ENCODE measurements around the gene DDX55. TPM values are rescaled to one million over a fixed set of nuclear protein-coding genes. Genes with fewer than 3 reads are reported as not detected.

Gene DDX55
- total RNA-seq, 6 experiments from 2014 or later, result 13.4 to 18.4 (median 14.3) TPM

DNA sequence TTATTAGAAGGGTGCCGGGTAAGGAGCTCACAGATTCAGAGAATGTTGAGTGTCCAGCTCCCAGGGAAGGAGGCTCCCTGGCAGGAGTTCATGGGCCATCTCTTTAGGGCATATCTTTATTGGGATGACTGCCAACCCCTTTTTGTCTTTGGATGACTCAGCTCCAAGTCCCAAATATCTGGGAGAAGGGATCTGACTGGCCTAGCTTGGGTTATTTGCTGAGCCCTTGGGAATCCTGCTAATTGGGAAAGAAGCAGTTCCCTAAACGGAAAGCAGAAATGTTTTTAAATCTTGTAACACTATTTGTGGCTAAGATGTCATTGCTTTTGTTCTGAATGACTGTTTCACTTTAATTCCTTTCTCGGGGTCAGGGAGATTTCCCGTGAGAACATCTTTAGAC is 12.6 kb downstream of the DDX55 start:
- TF ChIP-seq, protein P1, sequence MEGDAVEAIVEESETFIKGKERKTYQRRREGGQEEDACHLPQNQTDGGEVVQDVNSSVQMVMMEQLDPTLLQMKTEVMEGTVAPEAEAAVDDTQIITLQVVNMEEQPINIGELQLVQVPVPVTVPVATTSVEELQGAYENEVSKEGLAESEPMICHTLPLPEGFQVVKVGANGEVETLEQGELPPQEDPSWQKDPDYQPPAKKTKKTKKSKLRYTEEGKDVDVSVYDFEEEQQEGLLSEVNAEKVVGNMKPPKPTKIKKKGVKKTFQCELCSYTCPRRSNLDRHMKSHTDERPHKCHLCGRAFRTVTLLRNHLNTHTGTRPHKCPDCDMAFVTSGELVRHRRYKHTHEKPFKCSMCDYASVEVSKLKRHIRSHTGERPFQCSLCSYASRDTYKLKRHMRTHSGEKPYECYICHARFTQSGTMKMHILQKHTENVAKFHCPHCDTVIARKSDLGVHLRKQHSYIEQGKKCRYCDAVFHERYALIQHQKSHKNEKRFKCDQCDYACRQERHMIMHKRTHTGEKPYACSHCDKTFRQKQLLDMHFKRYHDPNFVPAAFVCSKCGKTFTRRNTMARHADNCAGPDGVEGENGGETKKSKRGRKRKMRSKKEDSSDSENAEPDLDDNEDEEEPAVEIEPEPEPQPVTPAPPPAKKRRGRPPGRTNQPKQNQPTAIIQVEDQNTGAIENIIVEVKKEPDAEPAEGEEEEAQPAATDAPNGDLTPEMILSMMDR (IDR thresholded peaks at IDR 0.05), result no peak
- no peaks in the 10 kb centered on the region for H3K9me3 Mint-ChIP-seq
- no peak overlapping the region for H3K4me3 Mint-ChIP-seq
- peaks cover 37% of the 10 kb centered on the region for H3K36me3 Mint-ChIP-seq (ENCODE audit: low read depth)
- H3K4me1 Mint-ChIP-seq (ENCODE audit: low read depth), result peaks cover 14% of the 10 kb centered on the region
- H3K27me3 Mint-ChIP-seq (ENCODE audit: insufficient read depth), result no peaks in the 10 kb centered on the region; the same call in 1 of the 2 replicates
- H3K27ac Mint-ChIP-seq, result peak overlapping the region; percentile 72
- DNase-seq, result peak; percentile 75

DNA sequence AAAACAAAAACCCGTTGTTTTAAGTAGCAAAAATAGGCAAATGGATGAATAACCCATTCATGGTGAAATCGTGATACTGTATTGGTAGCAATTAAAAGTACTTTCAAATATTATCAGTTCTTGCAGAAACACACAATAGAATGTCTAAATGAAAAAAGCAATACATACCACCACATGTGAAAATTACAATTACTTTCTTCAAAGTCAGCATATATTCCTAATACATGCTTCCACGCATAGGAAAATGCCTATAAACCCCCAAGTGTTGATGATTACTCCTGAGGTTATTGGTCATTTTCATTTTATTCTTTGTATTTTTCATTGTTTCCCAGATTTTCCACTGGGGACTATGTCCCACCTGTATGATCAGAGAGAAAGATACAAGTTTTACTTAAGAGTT is 15.2 kb downstream of the DDX55 start:
- DNase-seq, result no peak
- TF ChIP-seq, protein P1 (IDR thresholded peaks at IDR 0.05), result no peak
- H3K27ac Mint-ChIP-seq, result peak overlapping the region; percentile 24; the same call in 1 of the 2 replicates
- no peak overlapping the region for H3K4me3 Mint-ChIP-seq
- peaks cover 28% of the 10 kb centered on the region for H3K4me1 Mint-ChIP-seq (ENCODE audit: low read depth)
- H3K27me3 Mint-ChIP-seq (ENCODE audit: insufficient read depth), result peaks cover 3% of the 10 kb centered on the region; the same call in 1 of the 2 replicates
- no peaks in the 10 kb centered on the region for H3K9me3 Mint-ChIP-seq
- peaks cover 47% of the 10 kb centered on the region for H3K36me3 Mint-ChIP-seq (ENCODE audit: low read depth)

DNA sequence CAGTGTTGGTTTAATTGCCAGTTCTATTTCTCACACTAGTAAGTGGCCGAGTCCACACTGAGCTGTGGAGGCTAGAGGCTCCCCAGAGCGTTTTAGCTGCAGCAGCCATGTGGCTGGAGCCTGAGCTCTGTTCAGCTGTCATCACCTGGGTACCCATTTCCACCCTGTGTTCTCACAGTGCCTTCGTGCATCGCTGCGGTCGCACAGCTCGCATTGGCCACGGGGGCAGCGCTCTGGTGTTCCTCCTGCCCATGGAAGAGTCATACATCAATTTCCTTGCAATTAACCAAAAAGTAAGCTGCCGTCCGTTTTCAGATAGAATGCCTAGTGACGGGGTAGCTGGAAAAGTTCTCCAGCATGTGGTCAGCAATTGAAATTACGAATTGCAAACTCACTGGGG is 15.7 kb downstream of the DDX55 start:
- DNase-seq, result no peak
- Mint-ChIP-seq H3K27ac (no peak overlapping the region; the same call in 1 of the 2 replicates), H3K4me1 (ENCODE audit: low read depth) (peaks cover 28% of the 10 kb centered on the region), H3K4me3 (no peak overlapping the region), H3K9me3 (no peaks in the 10 kb centered on the region), H3K27me3 (ENCODE audit: insufficient read depth) (peaks cover 4% of the 10 kb centered on the region), H3K36me3 (ENCODE audit: low read depth) (peaks cover 43% of the 10 kb centered on the region)
- TF ChIP-seq, protein P1 (IDR thresholded peaks at IDR 0.05), result no peak

DNA sequence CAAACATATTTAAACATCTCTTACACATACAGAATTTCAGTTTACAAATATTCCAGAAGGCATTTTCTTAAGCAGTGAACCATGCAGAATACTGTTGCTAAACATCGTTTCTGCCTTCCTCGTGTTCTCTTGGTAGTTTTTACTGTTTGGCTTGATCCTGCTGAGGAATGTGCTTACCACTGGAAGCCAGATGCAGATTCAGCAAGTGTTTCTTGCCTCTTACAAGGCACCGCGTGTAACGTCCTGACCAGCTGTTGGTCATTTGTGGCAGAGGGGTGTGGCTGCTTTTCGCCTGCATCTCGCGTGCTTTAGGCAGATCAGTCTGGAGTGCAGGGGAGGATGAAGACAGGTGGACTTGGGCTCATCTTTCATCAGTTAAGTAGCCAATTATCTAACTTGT is 19.2 kb downstream of the DDX55 start:
- peaks cover 47% of the 10 kb centered on the region for H3K36me3 Mint-ChIP-seq (ENCODE audit: low read depth)

DNA sequence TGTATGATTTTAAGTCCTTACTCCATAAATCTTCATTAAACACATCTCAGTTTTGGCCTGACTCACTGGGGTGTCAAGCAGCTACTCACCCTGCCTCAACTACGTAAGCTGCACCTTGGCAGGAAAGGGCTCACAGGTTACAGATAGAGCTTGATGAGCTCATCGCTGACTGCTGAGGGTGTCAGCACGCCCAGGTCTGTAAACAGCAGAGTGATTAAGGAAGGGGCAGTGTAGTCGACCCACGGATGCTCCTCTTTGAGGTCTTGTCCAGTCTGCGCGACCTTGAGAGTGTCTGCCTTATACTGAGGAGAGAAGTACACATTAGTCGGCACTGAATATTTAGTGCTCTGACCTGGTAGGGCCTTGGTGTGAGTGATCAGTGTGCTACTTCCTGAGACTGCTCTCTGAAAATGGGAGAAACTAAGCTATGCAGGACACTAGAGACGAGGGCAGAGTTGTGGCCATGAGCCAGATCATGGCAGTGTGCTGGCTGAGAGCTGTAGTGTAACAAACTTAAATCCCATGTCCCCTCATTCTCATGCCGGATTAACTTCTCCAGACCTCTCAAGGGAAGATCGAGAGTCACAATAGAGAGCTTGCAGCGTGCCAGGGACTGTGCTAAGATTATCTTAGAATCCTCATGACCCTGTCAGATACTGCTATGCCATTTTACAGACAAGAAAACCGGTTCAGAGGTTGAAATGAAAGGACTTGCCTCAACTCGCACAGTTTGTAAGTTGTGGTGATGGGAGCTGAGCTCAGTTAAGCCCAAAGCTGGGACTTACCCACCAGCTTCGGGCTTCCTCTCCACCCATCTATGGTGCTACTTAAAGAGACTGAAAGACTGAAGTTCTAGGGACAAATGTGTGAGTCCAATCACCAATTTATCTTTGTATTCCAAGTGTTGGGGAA is 20.0 kb downstream of the DDX55 start:
- Mint-ChIP-seq H3K36me3 (ENCODE audit: low read depth) (peaks cover 47% of the 10 kb centered on the region), H3K4me1 (ENCODE audit: low read depth) (peaks cover 14% of the 10 kb centered on the region; the same call in 1 of the 2 replicates), H3K9me3 (no peaks in the 10 kb centered on the region), H3K27me3 (ENCODE audit: insufficient read depth) (peaks cover 6% of the 10 kb centered on the region), H3K27ac (peak overlapping the region; percentile 23; the same call in 1 of the 2 replicates), H3K4me3 (no peak overlapping the region)
- TF ChIP-seq, protein P1 (IDR thresholded peaks at IDR 0.05), result no peak
- no peak for DNase-seq

More for the DNA sequence above, 19.2 kb downstream of the DDX55 start:
- peaks cover 6% of the 10 kb centered on the region for H3K27me3 Mint-ChIP-seq (ENCODE audit: insufficient read depth)
- no peak overlapping the region for H3K4me3 Mint-ChIP-seq
- peak overlapping the region; percentile 53; the same call in 1 of the 2 replicates for H3K27ac Mint-ChIP-seq
- TF ChIP-seq, protein P1 (IDR thresholded peaks at IDR 0.05), result no peak
- DNase-seq, result no peak
- peaks cover 14% of the 10 kb centered on the region; the same call in 1 of the 2 replicates for H3K4me1 Mint-ChIP-seq (ENCODE audit: low read depth)
- H3K9me3 Mint-ChIP-seq, result no peaks in the 10 kb centered on the region

Data from HFFc6 (cell line).